Gastrocnemius medialis (tissue), 4 donors: ENCODE data around the gene XDH. TPM values are rescaled to one million over a fixed set of nuclear protein-coding genes. Genes with fewer than 3 reads are reported as not detected.

Experiments
- ATAC-seq, 2 donors: fragments of 150-250 bp; one replicate each; pipeline ENCODE4 v1.9.1; 2016
- DNase-seq, 2 donors: peaks; one replicate each; pipeline ENCODE4 v3.0.0-alpha.2; 2019
- H3K27ac ChIP-seq, 4 donors: fragments of 200-600 bp; sonication (generic); 1 replicate in 1 of 4; 2 replicates in 3 of 4; pipeline ENCODE4 v1.5.1; 2016 to 2018; ENCODE audit warnings: mild to moderate bottlenecking in 2 of 4, moderate library complexity in 1 of 4
- H3K27me3 ChIP-seq, 3 donors: fragments of 200-600 bp; sonication (generic) in 2 of 3; 1 replicate in 1 of 3; 2 replicates in 2 of 3; pipeline versions ENCODE4 v1.5.1 to v1.6.0; 2016 to 2019; ENCODE audit warnings: mild to moderate bottlenecking in 1 of 3, moderate library complexity in 1 of 3
- H3K36me3 ChIP-seq, 2 donors: fragments of 200-600 bp; sonication (generic) in 1 of 2; one replicate each; pipeline ENCODE4 v1.5.1; 2017 to 2018
- H3K4me1 ChIP-seq, 2 donors: fragments of 200-600 bp; sonication (generic) in 1 of 2; one replicate each; pipeline ENCODE4 v1.5.1; 2016 to 2017; ENCODE audit warnings: mild to moderate bottlenecking in 2 of 2
- H3K4me3 ChIP-seq, 4 donors: fragments of 200-600 bp; sonication (generic) in 3 of 4; 1 replicate in 1 of 4; 2 replicates in 3 of 4; pipeline ENCODE4 v1.5.1; 2016 to 2019; ENCODE audit warnings: mild to moderate bottlenecking in 2 of 4
- H3K9me3 ChIP-seq, 3 donors: fragments of 200-600 bp; sonication (generic) in 2 of 3; 1 replicate in 1 of 3; 2 replicates in 2 of 3; pipeline ENCODE4 v1.5.1; 2016 to 2019
- CTCF ChIP-seq, 5 experiments: fragments of 450-650 bp in 3 of 5; fragments of 200-600 bp in 2 of 5; sonication (generic) in 2 of 5; IDR thresholded peaks in 4 of 5; conservative IDR thresholded peaks in 1 of 5; 1 replicate in 4 of 5; 2 replicates in 1 of 5; pipeline ENCODE4 v1.5.1; 2016 to 2019; ENCODE audit warnings: antibody characterized with exemption in 5 of 5, mild to moderate bottlenecking in 3 of 5, moderate library complexity in 3 of 5
- POLR2A ChIP-seq, 2 donors: fragments of 450-650 bp; IDR thresholded peaks; one replicate each; pipeline ENCODE4 v1.6.1; 2017; ENCODE audit warnings: antibody characterized with exemption in 2 of 2, mild to moderate bottlenecking in 2 of 2, moderate library complexity in 2 of 2
- in situ Hi-C, 4 donors: fragments of 200-750 bp; cut with MboI; loops; one replicate each; pipeline versions ENCODE4 v1.15.0 to v1.8.0; 2017; ENCODE audit warnings: low sequenced_read_pairs in 4 of 4
- intact Hi-C: fragments of 100-400 bp; cut with DNase I; formaldehyde crosslinking; loops from one replicate; pipeline ENCODE4 v1.15.1; 2023; ENCODE audit warnings: low total_unique reads
- total RNA-seq, 4 donors: library from RNA; depleted of rRNA; stranded (reverse); fragments of >200 nt; gene quantifications; one replicate each; pipeline versions ENCODE4 v1.1.0 to v1.2.3, GENCODE V29; 2016

The XDH gene
- total RNA-seq, 4 donors from 2014 or later, result 0.05 to 0.29 (median 0.07) TPM; not detected in 1

- Histone ChIP-seq H3K27ac (no peak overlapping the region), H3K4me1 (peaks cover 4 to 7% of the 10 kb centered on the region in 2 donors), H3K9me3 (no peaks in the 10 kb centered on the region), H3K4me3 (no peak overlapping the region), H3K27me3 (no peaks in the 10 kb centered on the region), H3K36me3 (no peaks in the 10 kb centered on the region)
- ATAC-seq (no peak), DNase-seq (no peak)
- in situ Hi-C loops, result no loop called here
- intact Hi-C loops, result no loop called here
- TF ChIP-seq POLR2A (IDR thresholded peaks at IDR 0.05) (no peak), CTCF (IDR thresholded peaks at IDR 0.05 in 4 of 5, conservative IDR thresholded peaks at IDR 0.05 in 1 of 5) (no peak)
Measured at GRCh38 chr2:31383471-31384153, 30.9 kb downstream of the XDH start.

- Histone ChIP-seq H3K4me3 (no peak overlapping the region), H3K36me3 (no peaks in the 10 kb centered on the region), H3K27ac (no peak overlapping the region), H3K27me3 (no peaks in the 10 kb centered on the region), H3K9me3 (no peaks in the 10 kb centered on the region), H3K4me1 (peaks cover 4 to 7% of the 10 kb centered on the region in 2 donors)
- ATAC-seq, result no peak
- no peak for TF ChIP-seq CTCF (IDR thresholded peaks at IDR 0.05 in 4 of 5, conservative IDR thresholded peaks at IDR 0.05 in 1 of 5)
- TF ChIP-seq POLR2A (IDR thresholded peaks at IDR 0.05), result no peak
- no peak for DNase-seq
- in situ Hi-C loops (no loop called here), intact Hi-C loops (no loop called here)
Measured at GRCh38 chr2:31382452-31383120, 32.0 kb downstream of the XDH start.

GRCh38 chr2:31381601-31382000, 32.9 kb downstream of the XDH start:
- Histone ChIP-seq H3K9me3 (no peaks in the 10 kb centered on the region), H3K36me3 (no peaks in the 10 kb centered on the region), H3K27ac (no peak overlapping the region), H3K4me3 (no peak overlapping the region), H3K4me1 (peaks cover 4 to 7% of the 10 kb centered on the region in 2 donors), H3K27me3 (no peaks in the 10 kb centered on the region)
- ATAC-seq, result no peak
- in situ Hi-C loops (no loop called here), intact Hi-C loops (no loop called here)
- no peak for DNase-seq
- TF ChIP-seq CTCF (IDR thresholded peaks at IDR 0.05 in 4 of 5, conservative IDR thresholded peaks at IDR 0.05 in 1 of 5) (no peak), POLR2A (IDR thresholded peaks at IDR 0.05) (no peak)

GRCh38 chr2:31380243-31380642, 34.3 kb downstream of the XDH start:
- H3K4me3 ChIP-seq, result no peak overlapping the region
- H3K27ac ChIP-seq, result no peak overlapping the region
- ATAC-seq (no peak), DNase-seq (no peak)
- peaks cover 4 to 7% of the 10 kb centered on the region in 2 donors for H3K4me1 ChIP-seq
- in situ Hi-C loops (no loop called here), intact Hi-C loops (no loop called here)
- H3K36me3 ChIP-seq, result no peaks in the 10 kb centered on the region
- TF ChIP-seq POLR2A (IDR thresholded peaks at IDR 0.05) (no peak), CTCF (IDR thresholded peaks at IDR 0.05 in 4 of 5, conservative IDR thresholded peaks at IDR 0.05 in 1 of 5) (no peak)
- no peaks in the 10 kb centered on the region for H3K27me3 ChIP-seq
- no peaks in the 10 kb centered on the region for H3K9me3 ChIP-seq
